GM13976 (cell line): ENCODE measurements around the gene EYS.

Experiments used
- DNase-seq: peaks from one replicate; pipeline ENCODE4 v3.0.0; 2012; ENCODE audit warnings: low spot score
- in situ Hi-C: fragments of 300-500 bp; cut with MboI; formaldehyde crosslinking; loops from one replicate; pipeline ENCODE4 v1.12.0; 2022; ENCODE audit warnings: low sequenced_read_pairs, mixed read lengths, inconsistent platforms; ENCODE audit not compliant: unreplicated experiment
- TF ChIP-seq, protein P1 (sequence below): IDR thresholded peaks from 2 replicates; pipeline ENCODE4 v1.5.1; 2012; ENCODE audit warnings: borderline replicate concordance, mild to moderate bottlenecking; ENCODE audit not compliant: insufficient read depth; ENCODE audit errors: extremely low read depth, missing control alignments, control extremely low read depth

The EYS gene

DNA sequence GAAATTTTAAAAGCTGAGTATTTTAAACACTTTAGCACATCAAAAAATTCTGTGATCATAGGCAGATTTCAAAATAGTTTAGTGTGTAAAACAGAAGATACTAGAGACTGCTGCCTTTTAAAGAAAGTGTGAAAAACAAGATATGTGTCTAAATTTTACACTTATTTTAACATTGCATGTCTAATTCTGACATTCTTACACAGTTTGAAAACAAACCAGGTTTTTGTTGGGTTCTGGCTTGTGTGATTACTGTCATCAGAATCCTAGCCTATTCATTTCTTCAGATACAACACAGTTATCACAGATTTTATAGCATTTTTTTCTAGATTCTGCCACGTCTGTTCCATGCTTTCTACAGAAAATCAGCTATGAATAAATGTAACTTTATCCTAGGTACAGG, 257.1 kb downstream of the EYS start:
- in situ Hi-C loops: no loop called here
- TF ChIP-seq, protein P1, sequence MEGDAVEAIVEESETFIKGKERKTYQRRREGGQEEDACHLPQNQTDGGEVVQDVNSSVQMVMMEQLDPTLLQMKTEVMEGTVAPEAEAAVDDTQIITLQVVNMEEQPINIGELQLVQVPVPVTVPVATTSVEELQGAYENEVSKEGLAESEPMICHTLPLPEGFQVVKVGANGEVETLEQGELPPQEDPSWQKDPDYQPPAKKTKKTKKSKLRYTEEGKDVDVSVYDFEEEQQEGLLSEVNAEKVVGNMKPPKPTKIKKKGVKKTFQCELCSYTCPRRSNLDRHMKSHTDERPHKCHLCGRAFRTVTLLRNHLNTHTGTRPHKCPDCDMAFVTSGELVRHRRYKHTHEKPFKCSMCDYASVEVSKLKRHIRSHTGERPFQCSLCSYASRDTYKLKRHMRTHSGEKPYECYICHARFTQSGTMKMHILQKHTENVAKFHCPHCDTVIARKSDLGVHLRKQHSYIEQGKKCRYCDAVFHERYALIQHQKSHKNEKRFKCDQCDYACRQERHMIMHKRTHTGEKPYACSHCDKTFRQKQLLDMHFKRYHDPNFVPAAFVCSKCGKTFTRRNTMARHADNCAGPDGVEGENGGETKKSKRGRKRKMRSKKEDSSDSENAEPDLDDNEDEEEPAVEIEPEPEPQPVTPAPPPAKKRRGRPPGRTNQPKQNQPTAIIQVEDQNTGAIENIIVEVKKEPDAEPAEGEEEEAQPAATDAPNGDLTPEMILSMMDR: no peak
- DNase-seq: no peak

DNA sequence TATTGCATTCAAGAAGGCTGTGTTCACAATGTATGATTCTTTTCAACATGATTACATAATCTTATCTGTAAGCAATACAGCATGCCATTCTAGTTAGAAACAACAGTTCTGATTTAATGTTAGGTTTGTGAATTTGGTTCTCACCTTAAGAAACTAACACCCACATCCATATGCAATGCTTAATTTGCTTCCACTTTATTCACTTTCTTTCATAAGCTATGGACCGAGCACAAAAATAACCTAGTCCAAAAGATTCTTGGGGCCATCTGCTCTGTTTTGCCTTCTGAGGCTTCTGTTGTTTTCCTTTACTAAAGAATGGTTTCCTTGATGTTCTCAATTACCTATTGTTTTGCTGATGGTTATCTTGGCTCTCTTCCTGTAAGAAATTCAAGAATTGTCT, 258.2 kb downstream of the EYS start:
- TF ChIP-seq, protein P1: no peak
- DNase-seq: no peak

DNA sequence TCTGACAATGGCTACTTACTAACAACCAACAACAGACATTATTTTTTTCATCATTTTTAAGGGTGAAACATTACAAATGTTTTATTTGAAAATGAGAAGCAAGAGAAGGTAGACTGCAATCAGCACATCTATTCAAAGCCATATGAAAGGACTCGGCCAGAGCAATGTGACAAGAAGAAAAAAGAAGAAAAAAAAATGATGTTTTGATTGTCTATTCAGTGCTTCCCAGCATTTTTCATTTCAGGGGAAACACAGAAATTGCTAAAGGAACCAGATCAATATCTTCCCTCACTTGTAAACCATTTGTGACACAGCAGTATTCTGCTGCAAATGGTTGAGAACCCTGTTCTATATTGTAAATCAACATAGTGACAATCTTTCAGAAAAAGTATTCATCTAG, 270.7 kb downstream of the EYS start:
- no peak for DNase-seq
- TF ChIP-seq, protein P1: no peak
- in situ Hi-C loops: no loop called here

More for the DNA sequence above, 258.2 kb downstream of the EYS start:
- in situ Hi-C loops: no loop called here

DNA sequence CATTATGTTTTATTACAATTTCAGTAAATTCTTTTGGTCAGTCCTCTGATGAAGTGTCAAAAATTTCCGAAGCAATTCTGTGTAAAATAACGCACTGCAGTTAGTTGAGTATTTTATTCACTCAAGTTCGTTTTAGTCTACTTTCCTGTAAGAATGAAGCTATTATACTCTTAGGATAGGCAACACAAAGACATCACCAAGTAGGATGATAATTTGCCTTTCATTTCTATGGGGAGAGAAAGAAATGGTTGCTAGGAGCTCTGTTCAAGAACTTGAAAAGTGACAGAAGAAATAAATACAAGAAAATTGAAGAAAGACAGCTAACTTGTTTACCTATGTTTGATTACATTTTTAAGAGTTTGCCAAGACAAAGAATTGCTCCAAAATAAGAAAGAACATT, 290.4 kb downstream of the EYS start:
- in situ Hi-C loops: no loop called here
- TF ChIP-seq, protein P1: no peak
- no peak for DNase-seq

DNA sequence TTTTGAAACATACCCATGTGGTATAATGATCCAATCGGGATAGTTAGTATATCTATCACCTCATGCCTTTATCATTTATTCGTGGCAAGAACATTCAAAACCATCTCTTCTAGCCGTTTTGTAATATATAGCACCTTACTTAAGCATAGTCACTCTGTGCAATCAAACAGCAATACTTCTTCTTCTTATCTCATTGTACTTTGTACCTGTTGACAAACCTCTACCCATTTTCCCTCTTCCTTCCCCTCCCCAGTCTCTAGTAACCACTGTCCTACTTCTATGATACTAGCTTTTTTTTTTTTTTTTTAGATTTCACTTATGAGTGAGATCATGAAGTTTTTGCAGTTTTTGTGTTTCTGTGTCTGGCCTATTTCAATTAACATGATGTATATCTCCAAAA, 296.7 kb downstream of the EYS start:
- TF ChIP-seq, protein P1: no peak
- DNase-seq: no peak
- in situ Hi-C loops: no loop called here

DNA sequence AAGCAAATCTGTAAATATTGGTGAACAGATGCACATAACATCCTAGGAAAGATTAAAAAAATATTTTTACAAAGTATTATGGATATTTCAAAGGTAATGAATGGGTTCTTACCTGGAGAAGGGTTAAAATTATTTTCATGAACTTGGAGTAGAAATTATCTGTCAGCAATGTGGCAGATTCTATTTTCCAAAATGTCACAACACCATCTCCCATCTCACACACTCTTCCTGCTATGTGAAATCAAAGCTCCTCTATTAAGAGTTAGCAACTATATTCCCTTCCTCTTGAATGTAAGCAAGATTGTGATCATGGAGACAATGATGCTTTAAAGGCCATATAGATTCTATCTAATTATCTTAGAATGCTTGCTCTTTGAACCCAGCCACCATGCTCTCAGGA, 304.5 kb downstream of the EYS start:
- DNase-seq: no peak
- in situ Hi-C loops: no loop called here
- TF ChIP-seq, protein P1: no peak

DNA sequence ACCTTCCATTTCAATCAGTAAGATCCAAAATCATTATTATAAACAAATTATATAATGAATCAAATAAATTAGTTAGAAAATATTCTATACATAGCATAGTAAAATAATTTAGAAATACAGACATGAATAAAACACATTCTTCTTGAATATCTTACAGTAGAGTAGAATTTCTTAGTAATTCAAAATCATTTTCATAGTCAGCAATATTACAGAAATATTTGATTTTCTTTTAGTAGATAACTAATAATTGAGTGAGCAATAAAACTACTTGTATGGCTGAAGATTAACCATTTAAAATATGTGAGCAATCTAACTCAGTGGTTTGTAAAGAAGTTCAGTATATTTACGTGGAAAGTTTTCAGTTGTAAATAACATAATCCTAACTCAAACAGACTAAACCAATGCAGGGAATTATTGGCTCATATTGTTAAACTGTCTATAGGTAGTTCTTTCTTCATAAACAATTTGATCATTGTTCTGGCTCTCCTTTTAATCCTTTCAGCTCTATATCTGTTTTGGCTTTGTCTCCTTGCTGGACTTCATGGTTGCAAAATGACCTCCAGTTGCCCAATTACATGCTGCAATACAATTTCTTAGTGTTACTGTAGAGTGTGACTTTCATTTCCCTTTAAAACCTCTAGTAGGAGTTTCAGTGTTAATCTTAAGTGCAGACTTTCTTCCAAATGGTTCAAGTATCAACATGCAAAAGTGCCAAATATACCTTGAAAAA, 307.5 kb downstream of the EYS start:
- in situ Hi-C loops: no loop called here
- DNase-seq: no peak
- TF ChIP-seq, protein P1: no peak
